ENCODE results near the gene WT1.
"Not testable (repeated sequence)": the region's sequence is repeated elsewhere in the genome, so short reads cannot be mapped to it uniquely, and the experiment has no call there.

WT1 gene

DNA sequence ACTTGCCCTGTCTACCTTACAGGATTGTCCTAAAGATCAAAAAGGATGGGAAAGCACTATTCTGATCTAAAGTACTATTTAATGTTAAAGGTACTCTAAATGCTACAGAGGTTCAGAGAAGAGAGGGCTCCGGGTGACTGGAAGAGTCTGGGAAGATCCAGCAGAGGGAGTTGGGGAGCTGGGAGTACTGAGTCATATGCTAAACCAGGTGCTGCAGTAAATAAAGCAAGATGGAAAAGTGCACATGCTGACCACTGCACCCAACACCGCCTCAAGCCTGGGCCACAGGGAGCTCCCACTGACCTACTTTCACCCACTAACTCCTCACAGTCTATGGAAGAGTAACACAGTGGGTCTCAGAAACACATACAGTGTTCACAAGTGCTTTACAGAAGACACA is 49.3 kb downstream of the WT1 start:
- peak; percentile 5 for DNase-seq

DNA sequence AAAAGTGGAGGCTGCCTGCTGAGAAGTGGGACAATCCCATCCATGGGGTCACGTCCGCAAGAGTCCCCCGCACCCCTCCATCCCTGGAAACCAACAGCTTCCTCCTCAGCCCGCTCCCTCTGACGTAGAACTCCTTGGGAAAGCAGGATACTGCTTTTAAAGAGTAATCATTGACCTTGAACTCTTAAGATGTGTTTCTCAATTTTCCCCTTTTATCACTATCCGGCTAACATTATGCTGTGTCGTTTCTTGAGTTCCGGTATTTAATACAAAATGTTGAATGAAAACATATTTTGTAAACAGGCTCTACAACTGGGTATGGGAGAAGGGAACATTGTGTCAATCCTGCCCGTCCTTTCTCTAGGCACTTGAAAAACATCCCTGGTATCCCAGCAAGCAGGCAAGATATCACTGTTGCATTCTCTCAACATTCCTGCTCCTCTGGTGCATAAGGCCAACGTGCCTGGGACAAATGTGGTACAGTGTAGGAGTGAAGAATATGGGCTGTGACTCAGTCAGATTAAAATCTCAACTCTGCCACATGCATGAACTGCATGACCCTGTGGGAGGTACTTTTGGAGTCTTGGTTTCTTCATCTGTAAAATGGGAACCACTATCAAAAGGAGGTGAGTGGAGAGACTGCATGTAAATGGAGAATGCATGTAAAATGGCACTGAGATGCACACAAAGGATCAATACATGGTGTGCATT is 52.8 kb downstream of the WT1 start:
- no peak for DNase-seq

DNA sequence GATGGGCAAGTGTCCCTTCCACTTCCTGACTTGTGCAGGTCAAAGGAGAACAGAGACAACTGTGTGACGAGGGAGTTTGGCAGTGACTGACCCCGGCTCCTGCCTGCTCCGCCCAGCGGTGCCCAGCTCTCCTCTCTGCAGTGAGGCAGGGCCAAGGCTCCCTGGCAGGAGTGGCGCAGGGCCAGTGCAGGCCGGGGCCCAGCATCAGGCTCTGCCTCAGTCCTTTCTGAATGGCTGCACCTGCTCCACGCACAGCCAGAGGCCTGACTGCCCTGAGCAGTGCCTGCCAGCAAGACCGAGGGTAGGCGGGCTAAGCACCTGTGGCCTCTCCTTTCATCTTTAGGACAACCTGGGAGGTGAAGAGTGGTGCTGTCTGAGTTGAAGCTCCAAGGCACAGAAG is 54.2 kb downstream of the WT1 start:
- no peak for DNase-seq

DNA sequence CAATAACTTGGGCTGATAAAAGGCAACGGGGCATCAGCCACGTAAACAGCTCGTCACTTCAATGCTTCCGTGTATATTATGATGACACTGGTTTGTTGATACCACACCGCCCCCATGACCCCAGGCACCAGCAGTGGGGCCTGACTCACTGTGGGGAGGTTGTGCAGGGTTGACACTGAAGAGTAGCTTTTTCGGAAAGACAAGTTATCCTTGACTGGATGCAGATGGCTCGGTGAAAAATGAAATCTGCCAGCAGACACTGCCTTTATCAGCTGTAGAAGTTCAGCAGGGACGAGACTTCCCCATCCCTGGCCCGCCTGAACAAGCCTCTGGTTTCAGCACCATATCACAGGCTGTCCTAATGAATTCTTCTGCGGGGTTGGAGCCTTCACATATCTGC is 55.6 kb downstream of the WT1 start:
- DNase-seq, result no peak

- no peak for DNase-seq
Measured at GRCh38 chr11:32375826-32376225, 59.5 kb downstream of the WT1 start.

- peak; percentile 72 for DNase-seq
Measured at GRCh38 chr11:32374261-32374711, 61.1 kb downstream of the WT1 start.

DNA sequence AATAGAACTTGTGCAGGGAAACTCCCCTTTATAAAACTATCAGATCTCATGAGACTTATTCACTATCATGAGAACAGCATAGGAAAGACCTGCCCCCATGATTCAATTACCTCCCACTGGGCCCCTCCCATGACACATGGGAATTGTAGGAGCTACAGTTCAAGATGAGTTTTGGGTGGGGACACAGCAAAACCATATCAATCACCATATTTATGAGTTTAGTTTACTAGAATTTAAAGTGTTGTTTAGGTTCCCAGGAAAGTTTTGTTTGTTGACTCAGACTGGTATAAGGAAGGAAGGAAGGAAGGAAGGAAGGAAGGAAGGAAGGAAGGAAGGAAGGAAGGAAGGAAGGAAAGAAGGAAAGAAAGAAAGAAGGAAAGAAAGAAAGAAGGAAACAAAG is 65.4 kb downstream of the WT1 start:
- not testable (repeated sequence) for DNase-seq

DNA sequence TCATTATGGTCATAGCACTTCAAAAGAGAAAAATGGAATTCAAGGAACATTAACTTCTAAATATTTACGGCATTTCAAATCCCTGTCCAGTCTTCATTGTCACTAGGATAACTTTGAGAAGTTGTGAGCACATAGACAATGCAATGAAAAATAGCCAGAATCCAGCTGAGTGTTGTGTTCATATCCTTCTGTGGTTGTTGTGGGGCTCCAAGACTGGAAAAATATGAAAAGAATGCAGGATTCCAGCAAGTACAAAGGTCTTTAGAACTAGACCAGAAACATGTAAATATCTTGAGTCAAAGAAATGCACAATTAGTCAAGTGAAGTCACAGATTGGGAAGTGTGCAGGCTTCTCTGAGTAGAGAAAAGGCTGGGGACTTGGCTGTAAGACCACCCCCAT is 68.7 kb downstream of the WT1 start:
- DNase-seq, result no peak

DNA sequence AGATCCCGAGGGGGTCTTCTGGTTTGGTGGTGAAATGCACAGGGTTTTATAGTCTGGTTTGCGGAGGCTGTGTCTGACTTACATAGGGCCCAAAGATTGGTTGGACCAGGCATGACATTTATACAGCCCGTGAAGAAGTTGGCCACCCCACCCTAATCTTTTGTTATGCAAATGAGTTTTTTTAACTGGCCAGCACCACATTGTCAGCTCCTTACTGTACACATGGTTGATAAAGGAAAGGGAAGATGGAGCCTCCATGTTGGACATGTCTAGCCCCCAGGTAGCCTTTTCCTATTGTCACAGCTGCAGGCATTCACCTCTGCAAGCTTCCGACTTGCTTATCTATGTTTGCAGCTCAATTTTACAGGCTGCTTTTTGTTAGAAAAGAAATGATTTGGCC is 70.1 kb downstream of the WT1 start:
- DNase-seq, result no peak

GRCh38 chr11:32358729-32359128 is 76.6 kb downstream of the WT1 start:
- no peak for DNase-seq

- DNase-seq, result peak; percentile 6
Measured at GRCh38 chr11:32353884-32354283, 81.5 kb downstream of the WT1 start.

- no peak for DNase-seq
Measured at GRCh38 chr11:32348502-32348901, 86.8 kb downstream of the WT1 start.

- no peak for DNase-seq
Measured at GRCh38 chr11:32344946-32345345, 90.4 kb downstream of the WT1 start.

DNA sequence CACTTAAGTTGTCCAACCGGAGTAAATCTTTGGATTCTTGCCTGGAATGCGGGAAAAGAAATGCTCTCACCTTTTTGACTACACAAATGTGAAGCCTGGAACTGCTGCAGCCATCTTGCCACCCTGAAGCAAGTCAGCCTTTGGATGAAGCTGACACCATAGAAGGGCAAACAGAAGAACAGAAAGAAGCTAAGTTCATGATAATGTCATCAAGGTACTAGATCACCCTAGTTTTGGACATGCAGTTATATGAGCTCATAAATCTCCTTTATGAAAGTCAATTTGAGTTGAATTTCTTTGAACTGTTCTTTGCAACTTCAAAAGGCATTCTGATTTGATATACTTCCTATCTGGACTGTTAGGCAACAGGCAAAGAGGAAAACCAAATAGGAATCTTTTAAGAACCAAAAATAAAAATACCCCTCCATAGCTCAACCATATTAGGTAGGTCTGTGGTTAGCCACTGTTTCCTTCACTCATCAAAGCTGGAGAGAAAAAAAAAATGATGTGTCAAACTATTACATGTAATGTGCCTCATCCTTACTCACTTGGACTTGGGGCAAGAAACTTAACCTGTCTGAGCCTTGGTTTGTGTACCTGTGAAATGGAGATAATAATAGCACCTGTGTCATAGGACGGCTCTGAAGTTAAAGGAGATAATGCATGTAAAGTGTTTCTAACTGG is 91.9 kb downstream of the WT1 start:
- peak; percentile 12 for DNase-seq

GRCh38 chr11:32341620-32342613 is 93.4 kb downstream of the WT1 start:
- DNase-seq, result no peak

GRCh38 chr11:32340181-32340580 is 95.2 kb downstream of the WT1 start:
- DNase-seq, result no peak

Measured in MV-4-11 (cell line).